H1 (cell line): ENCODE data around the gene ZYX. TPM values are rescaled to one million over a fixed set of nuclear protein-coding genes. Genes with fewer than 3 reads are reported as not detected.

Experiments used
- CTCF ChIA-PET: fragments of 300-600 bp; sonication (Branson Sonifier 250); formaldehyde crosslinking; loops from one replicate; lab custom pipeline; 2021; ENCODE audit not compliant: partially characterized antibody; lab: Charles Lee
- POLR2A ChIA-PET: fragments of 300-600 bp; sonication (Branson Sonifier 250); formaldehyde crosslinking; loops from one replicate; lab custom pipeline; 2021; ENCODE audit warnings: inconsistent platforms; ENCODE audit not compliant: partially characterized antibody; lab: Charles Lee
- DNase-seq, 2 experiments: peaks; one replicate each; pipeline versions ENCODE4 v3.0.0 to v3.0.0-alpha.2; 2010 to 2022; ENCODE audit warnings: low spot score in 2 of 2, low read depth in 1 of 2, mixed read lengths in 1 of 2
- FAIRE-seq: peaks from 2 replicates; lab custom pipeline; 2011; peaks lifted over from hg19 to GRCh38; lab: Jason Lieb, UNC
- H2AFZ ChIP-seq: 2 replicates; pipeline ENCODE4 v1.8.1; 2012; ENCODE audit warnings: low read length, inconsistent platforms
- H2AK5ac ChIP-seq: 2 replicates; pipeline ENCODE4 v1.6.1; 2013; ENCODE audit warnings: low read depth, low read length
- H2BK120ac ChIP-seq: replicated peaks from 2 replicates; pipeline ENCODE3; 2013; ENCODE audit warnings: low read depth, low read length, inconsistent platforms
- H2BK12ac ChIP-seq: 2 replicates; pipeline ENCODE4 v1.6.1; 2013; ENCODE audit warnings: low read depth, low read length
- H2BK15ac ChIP-seq: 2 replicates; pipeline ENCODE4 v1.6.1; 2013; ENCODE audit warnings: low read length
- H2BK20ac ChIP-seq: 2 replicates; pipeline ENCODE4 v1.6.1; 2013; ENCODE audit warnings: low read length
- H2BK5ac ChIP-seq: 2 replicates; pipeline ENCODE4 v1.6.1; 2013; ENCODE audit warnings: low read depth, low read length
- H3K14ac ChIP-seq: 2 replicates; pipeline ENCODE4 v1.6.1; 2013; ENCODE audit warnings: inconsistent platforms; ENCODE audit not compliant: insufficient read length
- H3K18ac ChIP-seq: 2 replicates; pipeline ENCODE4 v1.6.1; 2013; ENCODE audit warnings: low read length; ENCODE audit errors: extremely low read depth
- H3K23ac ChIP-seq: 2 replicates; pipeline ENCODE4 v1.6.1; 2013; ENCODE audit warnings: inconsistent platforms; ENCODE audit not compliant: insufficient read length
- H3K23me2 ChIP-seq: 2 replicates; pipeline ENCODE4 v1.6.1; 2013; ENCODE audit warnings: low read depth, low read length
- H3K27ac ChIP-seq: 2 replicates; pipeline ENCODE4 v1.6.1; 2011; ENCODE audit warnings: low read depth, low read length, inconsistent platforms
- H3K27me3 ChIP-seq, 4 experiments: replicated peaks in 1 of 4; 1 replicate in 1 of 4; 2 replicates in 3 of 4; pipeline versions ENCODE4 v1.6.1 to v1.8.1; 2011 to 2013; ENCODE audit warnings: low read length in 3 of 4, mild to moderate bottlenecking in 3 of 4, inconsistent platforms in 2 of 4, mixed read lengths in 2 of 4, moderate library complexity in 1 of 4; ENCODE audit not compliant: control insufficient read depth in 3 of 4, insufficient read depth in 3 of 4; ENCODE audit errors: extremely low read depth in 1 of 4
- H3K36me3 ChIP-seq, 4 experiments: 2 replicates each; pipeline versions ENCODE4 v1.6.1 to v1.8.1; 2011 to 2013; ENCODE audit warnings: mild to moderate bottlenecking in 4 of 4, low read length in 3 of 4, moderate library complexity in 2 of 4, control low read depth in 1 of 4, inconsistent platforms in 1 of 4; ENCODE audit not compliant: insufficient read depth in 4 of 4, control insufficient read depth in 2 of 4
- H3K4ac ChIP-seq: replicated peaks from 2 replicates; pipeline ENCODE3; 2013; ENCODE audit warnings: low read length, low read depth, mixed read lengths, inconsistent platforms; ENCODE audit not compliant: insufficient read length
- H3K4me1 ChIP-seq, 4 experiments: replicated peaks in 1 of 4; 1 replicate in 1 of 4; 2 replicates in 3 of 4; pipeline versions ENCODE4 v1.6.1 to v1.8.1; 2011 to 2013; ENCODE audit warnings: low read length in 3 of 4, inconsistent platforms in 2 of 4, mixed read lengths in 1 of 4; ENCODE audit not compliant: insufficient read depth in 4 of 4, control insufficient read depth in 3 of 4
- H3K4me2 ChIP-seq, 2 experiments: 2 replicates each; pipeline versions ENCODE4 v1.6.1 to v1.8.1; 2011 to 2013; ENCODE audit warnings: low read depth in 2 of 2, low read length in 2 of 2, control low read depth in 1 of 2, inconsistent platforms in 1 of 2, mild to moderate bottlenecking in 1 of 2; ENCODE audit not compliant: insufficient read depth in 1 of 2
- H3K4me3 ChIP-seq, 4 experiments: fragments of 200-600, 300-600 bp in 1 of 4; sonication (generic), shearing (Covaris generic), sonication (Bioruptor Twin) in 1 of 4; 2 replicates each; pipeline versions ENCODE4 v1.5.1 to v1.8.1; 2011 to 2016; ENCODE audit warnings: low read length in 4 of 4, low read depth in 3 of 4, control low read depth in 2 of 4, inconsistent platforms in 2 of 4, mild to moderate bottlenecking in 2 of 4, mixed read lengths in 1 of 4, moderate library complexity in 1 of 4; ENCODE audit not compliant: insufficient read depth in 2 of 4; ENCODE audit errors: extremely low read depth in 1 of 4
- H3K56ac ChIP-seq: replicated peaks from 2 replicates; pipeline ENCODE3; 2013; ENCODE audit warnings: low read depth, mild to moderate bottlenecking, mixed read lengths, low read length, inconsistent platforms; ENCODE audit not compliant: insufficient read length
- H3K79me1 ChIP-seq: 2 replicates; pipeline ENCODE4 v1.6.1; 2013; ENCODE audit warnings: low read depth, low read length, control low read depth
- H3K79me2 ChIP-seq, 2 experiments: 2 replicates each; pipeline versions ENCODE4 v1.6.1 to v1.8.1; 2012 to 2013; ENCODE audit warnings: low read length in 2 of 2, mild to moderate bottlenecking in 2 of 2, inconsistent platforms in 1 of 2; ENCODE audit not compliant: insufficient read depth in 2 of 2, control insufficient read depth in 1 of 2
- H3K9ac ChIP-seq, 4 experiments: replicated peaks in 1 of 4; 1 replicate in 1 of 4; 2 replicates in 3 of 4; pipeline versions ENCODE4 v1.6.1 to v1.8.1; 2011 to 2013; ENCODE audit warnings: low read depth in 3 of 4, low read length in 3 of 4, control low read depth in 2 of 4, mild to moderate bottlenecking in 2 of 4, moderate library complexity in 2 of 4, inconsistent platforms in 1 of 4; ENCODE audit errors: extremely low read depth in 1 of 4
- H3K9me3 ChIP-seq, 2 experiments: 2 replicates each; pipeline versions ENCODE4 v1.6.1 to v1.8.1; 2012 to 2013; ENCODE audit warnings: mild to moderate bottlenecking in 2 of 2, moderate library complexity in 2 of 2, control low read depth in 1 of 2, inconsistent platforms in 1 of 2, low read depth in 1 of 2, low read length in 1 of 2, mixed read lengths in 1 of 2; ENCODE audit not compliant: insufficient read depth in 2 of 2
- H4K20me1 ChIP-seq, 2 experiments: replicated peaks in 1 of 2; 2 replicates each; pipeline versions ENCODE3 to v1.8.1; 2011 to 2013; ENCODE audit warnings: inconsistent platforms in 2 of 2, low read length in 2 of 2, mild to moderate bottlenecking in 1 of 2; ENCODE audit not compliant: insufficient read depth in 2 of 2, control insufficient read depth in 1 of 2
- H4K5ac ChIP-seq: 2 replicates; pipeline ENCODE4 v1.6.1; 2013; ENCODE audit warnings: low read length, low read depth, mixed read lengths, inconsistent platforms; ENCODE audit not compliant: insufficient read length
- H4K8ac ChIP-seq: 2 replicates; pipeline ENCODE4 v1.8.0; 2013; ENCODE audit warnings: mild to moderate bottlenecking, moderate library complexity, low read length, inconsistent platforms; ENCODE audit not compliant: insufficient read depth; ENCODE audit errors: extremely low read depth
- H4K91ac ChIP-seq: replicated peaks from 2 replicates; pipeline ENCODE3; 2013; ENCODE audit warnings: low read length, mixed read lengths, inconsistent platforms; ENCODE audit not compliant: insufficient read length
- CBX5 ChIP-seq: fragments of 300-800, 300-1000 bp; sonication (generic); IDR thresholded peaks from 2 replicates; pipeline ENCODE4 v1.7.1; 2016; ENCODE audit warnings: antibody characterized with exemption, low read length, low read depth
- CTCF ChIP-seq, 3 experiments: IDR thresholded peaks; 1 replicate in 2 of 3; 2 replicates in 1 of 3; pipeline versions ENCODE4 v1.5.1 to v1.6.1; 2011; ENCODE audit warnings: low read length in 3 of 3, mild to moderate bottlenecking in 3 of 3, inconsistent platforms in 2 of 3, low read depth in 1 of 3, moderate library complexity in 1 of 3; ENCODE audit not compliant: insufficient read depth in 1 of 3; ENCODE audit errors: control extremely low read depth in 1 of 3
- FOSL1 ChIP-seq: IDR thresholded peaks from 2 replicates; pipeline ENCODE4 v1.6.1; 2011; ENCODE audit warnings: mild to moderate bottlenecking, low read depth, low read length, moderate library complexity; ENCODE audit not compliant: insufficient read depth
- HDAC2 ChIP-seq, 2 experiments: fragments of 300-600 bp in 1 of 2; sonication (generic) in 1 of 2; IDR thresholded peaks; 2 replicates each; pipeline ENCODE4 v1.6.1; 2011 to 2012; ENCODE audit warnings: low read depth in 2 of 2, low read length in 2 of 2, mild to moderate bottlenecking in 2 of 2, moderate library complexity in 2 of 2, borderline replicate concordance in 1 of 2, inconsistent platforms in 1 of 2
- MAFK ChIP-seq: IDR thresholded peaks from 2 replicates; pipeline ENCODE4 v1.6.1; 2012; ENCODE audit warnings: low read depth, mild to moderate bottlenecking, improper control_type of control experiment, low read length
- NRF1 ChIP-seq: IDR thresholded peaks from 2 replicates; pipeline ENCODE4 v1.6.1; 2011; ENCODE audit warnings: mild to moderate bottlenecking, low read depth, low read length, improper control_type of control experiment
- PHF8 ChIP-seq: fragments of 200-600 bp; sonication (generic); conservative IDR thresholded peaks from 2 replicates; pipeline ENCODE4 v1.7.1; 2012; ENCODE audit warnings: low read depth, mild to moderate bottlenecking, inconsistent platforms, low read length, moderate library complexity
- RBBP5 ChIP-seq: IDR thresholded peaks from 2 replicates; pipeline ENCODE4 v1.7.1; 2012; ENCODE audit warnings: low read depth, mild to moderate bottlenecking, inconsistent platforms, low read length, moderate library complexity, borderline replicate concordance
- RXRA ChIP-seq: IDR thresholded peaks from 2 replicates; pipeline ENCODE4 v1.6.1; 2011; ENCODE audit warnings: low read depth, mild to moderate bottlenecking, low read length, moderate library complexity; ENCODE audit not compliant: insufficient read depth
- WGBS, 2 experiments: shearing (Covaris generic) in 1 of 2; methylation state at CpG; one replicate each; pipeline versions ENCODE4 v1.1.6 to v1.1.7; 2013 to 2015; ENCODE audit warnings: low lambda C conversion rate in 2 of 2, mixed read lengths in 2 of 2, inconsistent platforms in 1 of 2, low coverage in 1 of 2, missing lambda C conversion rate in 1 of 2; ENCODE audit not compliant: insufficient replicate concordance in 2 of 2, insufficient coverage in 1 of 2, insufficient read length in 1 of 2; ENCODE audit errors: extremely low coverage in 1 of 2, missing lambda C conversion rate in 1 of 2; 5-methylcytosine and 5-hydroxymethylcytosine counted together
- polyA plus RNA-seq, 7 experiments: library from polyadenylated mRNA; depleted of rRNA in 3 of 7; stranded (reverse) in 5 of 7; unstranded in 2 of 7; fragments of >200 nt in 5 of 7; fragments of 200-250 nt in 2 of 7; gene quantifications; 1 replicate in 5 of 7; 2 replicates in 1 of 7; 4 replicates in 1 of 7; pipeline versions ENCODE4 v1.2.1 to v1.2.3, GENCODE V29; 2011 to 2013; ENCODE audit warnings: missing spikeins in 2 of 7, mixed read lengths in 2 of 7
- total RNA-seq: library from RNA; stranded (reverse); fragmentation: NEBNext Ultra II Directional; extraction: Animal tissue kit (Norgen Biotek cat#: 25700); gene quantifications from 2 replicates; pipeline ENCODE4 v1.2.1, GENCODE V29; 2021

Gene ZYX
- total and polyA plus RNA-seq, 2 of the 8 experiments (the other 6 are each of a cell fraction or from before 2014, with no cell fraction given) = 40.6 to 159 TPM

GRCh38 chr7:143437578-143437977, 56.4 kb downstream of the ZYX start:
- Histone ChIP-seq H2BK5ac (no peak overlapping the region), H3K79me2 (no peaks in the 10 kb centered on the region), H4K20me1 (no peaks in the 10 kb centered on the region), H3K27ac (no peak overlapping the region), H3K4me2 (no peak overlapping the region), H3K27me3 (no peaks in the 10 kb centered on the region), H3K4me3 (no peak overlapping the region), H2AK5ac (no peak overlapping the region), H3K4me1 (peaks cover 2 to 8% (median 6%) of the 10 kb centered on the region in 4 experiments), H3K36me3 (no peaks in the 10 kb centered on the region), H4K91ac (no peak overlapping the region), H2BK15ac (0 out of 2 replicates have a peak overlapping the region, but pooled peaks have one; percentile 41), H3K79me1 (no peaks in the 10 kb centered on the region), H3K14ac (no peak overlapping the region), H3K4ac (no peak overlapping the region), H3K9me3 (no peaks in the 10 kb centered on the region), H2BK12ac (no peak overlapping the region), H3K23ac (no peak overlapping the region), H2AFZ (no peak overlapping the region), H4K8ac (no peak overlapping the region), H4K5ac (no peak overlapping the region), H2BK20ac (0 out of 2 replicates have a peak overlapping the region, but pooled peaks have one; percentile 10), H3K23me2 (no peaks in the 10 kb centered on the region), H3K9ac (no peak overlapping the region), H2BK120ac (no peak overlapping the region), H3K18ac (no peak overlapping the region), H3K56ac (no peak overlapping the region)
- FAIRE-seq (no peak), DNase-seq (no peak)
- POLR2A ChIA-PET = interaction anchor here (0.7 kb wide), 1 partner anchor 11 kb away, joined by 3 read pairs; no protein-coding TSS in a partner anchor
- 92% methylated on average over 4 of the region's 4 CpGs; no CpG with 5 or more reads in 1 of the 2 experiments for WGBS, 2 experiments
- CTCF ChIA-PET = interaction anchor here (0.5 to 1.7 kb wide), 2 partner anchors 19 to 59 kb away, joined by 3 read pairs; no protein-coding TSS in a partner anchor
- TF ChIP-seq CBX5 (no peak), CTCF (IDR thresholded peaks at IDR 0.05; ENCODE audit: control extremely low read depth in 1 of 3, insufficient read depth in 1 of 3, low read depth in 1 of 3, low read length in 3 of 3) (no peak), FOSL1 (no peak), PHF8 (no peak), RBBP5 (no peak), MAFK (no peak), RXRA (no peak), NRF1 (no peak), HDAC2 (IDR thresholded peaks at IDR 0.05; ENCODE audit: borderline replicate concordance in 1 of 2, low read depth in 2 of 2, low read length in 2 of 2) (no peak)
- TF ChIP-seq, all 59 proteins: peak for 0
